ENCODE data around the gene SUGP2. TPM values are rescaled to one million over a fixed set of nuclear protein-coding genes. Genes with fewer than 3 reads are reported as not detected.
A peak's percentile ranks its signal among the peaks of the same experiment; 100 is the strongest.

Gene SUGP2
- polyA plus RNA-seq, 1 donor (not counting 4 experiments of a cell fraction or from before 2014, with no cell fraction given), result 51.2 TPM

- H3K79me2 ChIP-seq (ENCODE audit: control insufficient read depth, insufficient read depth, low read length), result no peaks in the 10 kb centered on the region
- no peaks in the 10 kb centered on the region for H3K27me3 ChIP-seq (ENCODE audit: control insufficient read depth, extremely low read depth, insufficient read depth, low read length)
- DNase-seq (ENCODE audit: low read depth, low spot score), result peak; percentile 96
- dilution Hi-C loops (cut with MboI; ENCODE audit: extremely low pct_ligation_motif_present, low sequenced_read_pairs), result no loop called here
- peaks cover 28% of the 10 kb centered on the region for H3K4me1 ChIP-seq (ENCODE audit: control insufficient read depth, extremely low read depth, insufficient read depth, low read length)
- H3K4me3 ChIP-seq (ENCODE audit: control insufficient read depth in 2 of 3, extremely low read depth in 1 of 3, insufficient read depth in 2 of 3, low read depth in 1 of 3, low read length in 3 of 3), result peak overlapping the region in 1 of 3 experiments; percentile 9
- TF ChIP-seq EZH2 (IDR thresholded peaks at IDR 0.05; ENCODE audit: low read length) (no peak), CTCF (optimal IDR thresholded peaks at IDR 0.05 in 1 of 3, IDR thresholded peaks at IDR 0.05 in 1 of 3, conservative IDR thresholded peaks at IDR 0.05 in 1 of 3; ENCODE audit: extremely low read depth in 1 of 3, insufficient read depth in 2 of 3, low read length in 3 of 3) (no peak)
- no peaks in the 10 kb centered on the region for H3K9me3 ChIP-seq (ENCODE audit: control insufficient read depth, low read depth, low read length)
- no peak overlapping the region for H2AFZ ChIP-seq (ENCODE audit: control insufficient read depth, low read length)
- H3K27ac ChIP-seq (ENCODE audit: control insufficient read depth, insufficient read depth, low read length), result peak overlapping the region; percentile 65
- peaks cover 2% of the 10 kb centered on the region for H3K9me1 ChIP-seq (ENCODE audit: control insufficient read depth, extremely low read depth, insufficient read depth, low read length)
- peaks cover 1 to 4% of the 10 kb centered on the region in 2 experiments for H3K36me3 ChIP-seq (ENCODE audit: control insufficient read depth in 2 of 2, extremely low read depth in 1 of 2, insufficient read depth in 2 of 2, low read length in 2 of 2)
- H4K20me1 ChIP-seq (ENCODE audit: control insufficient read depth, extremely low read depth, insufficient read depth, low read length), result no peaks in the 10 kb centered on the region
- H3K9ac ChIP-seq (ENCODE audit: control insufficient read depth, extremely low read depth, insufficient read depth, low read length), result no peak overlapping the region
- peak; percentile 96 for FAIRE-seq
- peak overlapping the region; percentile 4 for H3K4me2 ChIP-seq (ENCODE audit: control insufficient read depth, extremely low read depth, insufficient read depth, low read depth, low read length)
These were observed 81.5 kb downstream of the SUGP2 start for GRCh38 chr19:18951721-18952281.

- FAIRE-seq (no peak), DNase-seq (ENCODE audit: low read depth, low spot score) (no peak)
- H3K4me1 ChIP-seq (ENCODE audit: control insufficient read depth, extremely low read depth, insufficient read depth, low read length), result peaks cover 28% of the 10 kb centered on the region
- peaks cover 2% of the 10 kb centered on the region for H3K9me1 ChIP-seq (ENCODE audit: control insufficient read depth, extremely low read depth, insufficient read depth, low read length)
- H3K36me3 ChIP-seq (ENCODE audit: control insufficient read depth in 2 of 2, extremely low read depth in 1 of 2, insufficient read depth in 2 of 2, low read length in 2 of 2), result peaks cover 4% of the 10 kb centered on the region in 2 experiments
- no peak overlapping the region for H3K4me3 ChIP-seq (ENCODE audit: control insufficient read depth in 2 of 3, extremely low read depth in 1 of 3, insufficient read depth in 2 of 3, low read depth in 1 of 3, low read length in 3 of 3)
- H3K27ac ChIP-seq (ENCODE audit: control insufficient read depth, insufficient read depth, low read length), result no peak overlapping the region
- H3K27me3 ChIP-seq (ENCODE audit: control insufficient read depth, extremely low read depth, insufficient read depth, low read length), result no peaks in the 10 kb centered on the region
- no peaks in the 10 kb centered on the region for H3K79me2 ChIP-seq (ENCODE audit: control insufficient read depth, insufficient read depth, low read length)
- no peak for TF ChIP-seq EZH2 (IDR thresholded peaks at IDR 0.05; ENCODE audit: low read length)
- no peak for TF ChIP-seq CTCF (optimal IDR thresholded peaks at IDR 0.05 in 1 of 3, IDR thresholded peaks at IDR 0.05 in 1 of 3, conservative IDR thresholded peaks at IDR 0.05 in 1 of 3; ENCODE audit: extremely low read depth in 1 of 3, insufficient read depth in 2 of 3, low read length in 3 of 3)
- H3K4me2 ChIP-seq (ENCODE audit: control insufficient read depth, extremely low read depth, insufficient read depth, low read depth, low read length), result no peak overlapping the region
- H2AFZ ChIP-seq (ENCODE audit: control insufficient read depth, low read length), result no peak overlapping the region
- H3K9ac ChIP-seq (ENCODE audit: control insufficient read depth, extremely low read depth, insufficient read depth, low read length), result no peak overlapping the region
- no peaks in the 10 kb centered on the region for H3K9me3 ChIP-seq (ENCODE audit: control insufficient read depth, low read depth, low read length)
- no peaks in the 10 kb centered on the region for H4K20me1 ChIP-seq (ENCODE audit: control insufficient read depth, extremely low read depth, insufficient read depth, low read length)
- dilution Hi-C loops (cut with MboI; ENCODE audit: extremely low pct_ligation_motif_present, low sequenced_read_pairs), result no loop called here
These were observed 83.5 kb downstream of the SUGP2 start for GRCh38 chr19:18949858-18950257.

Data from keratinocyte (primary cell).